NCI-H524 treated with DMSO at 0.1 percent for 48 hours (cell line): ENCODE results near the gene GRPEL2.

Source experiments
- DNase-seq: peaks from one replicate; lab custom pipeline; 2025; lab: John Stamatoyannopoulos, UW

The GRPEL2 gene

DNA sequence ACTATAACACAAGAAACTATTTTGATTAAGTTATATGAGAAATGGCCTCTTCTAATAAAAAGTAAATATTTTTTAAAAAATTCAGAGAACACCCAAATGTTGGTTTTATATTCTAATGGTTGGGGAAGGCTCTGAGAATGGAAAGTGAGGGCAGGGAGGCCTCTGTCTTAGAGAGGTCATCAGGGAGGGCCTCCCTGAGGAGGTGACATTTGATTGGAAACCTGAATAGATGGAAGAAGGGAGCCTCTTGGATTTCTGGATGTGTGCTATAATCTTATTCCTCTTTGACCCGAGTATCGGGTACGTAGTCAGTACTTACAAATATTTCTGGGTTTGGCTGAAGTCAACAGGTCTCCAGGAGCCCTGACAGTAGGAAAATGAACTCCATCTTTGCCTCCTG lies 26.1 kb upstream of the GRPEL2 start:
- DNase-seq, result no peak

DNA sequence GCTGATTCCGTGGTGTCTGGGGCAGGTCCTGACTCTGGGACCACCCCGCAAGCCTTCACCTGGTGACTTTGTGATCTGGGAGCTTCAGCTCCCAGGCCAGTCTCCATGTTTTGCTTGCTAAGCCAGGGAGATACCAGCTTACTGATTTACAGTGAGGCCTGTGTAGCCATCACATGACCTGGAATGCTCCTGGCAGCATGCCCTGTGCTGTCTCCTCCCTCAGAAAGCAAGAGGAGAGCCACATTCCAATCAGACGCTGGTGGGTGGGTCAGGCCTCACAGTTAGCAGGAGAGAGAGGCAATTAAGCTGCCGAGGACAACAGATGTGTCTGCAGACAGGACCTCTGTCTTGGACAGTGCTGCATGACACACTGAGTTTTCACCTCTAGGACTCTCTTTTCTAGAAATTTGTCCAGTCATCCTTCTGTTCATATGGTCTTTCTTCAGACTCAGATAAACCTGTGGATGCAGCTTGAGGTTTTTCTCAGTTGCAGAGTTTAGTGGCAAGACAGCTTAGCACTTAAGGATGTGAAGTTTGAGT lies 24.4 kb upstream of the GRPEL2 start:
- DNase-seq, result peak; percentile 30

DNA sequence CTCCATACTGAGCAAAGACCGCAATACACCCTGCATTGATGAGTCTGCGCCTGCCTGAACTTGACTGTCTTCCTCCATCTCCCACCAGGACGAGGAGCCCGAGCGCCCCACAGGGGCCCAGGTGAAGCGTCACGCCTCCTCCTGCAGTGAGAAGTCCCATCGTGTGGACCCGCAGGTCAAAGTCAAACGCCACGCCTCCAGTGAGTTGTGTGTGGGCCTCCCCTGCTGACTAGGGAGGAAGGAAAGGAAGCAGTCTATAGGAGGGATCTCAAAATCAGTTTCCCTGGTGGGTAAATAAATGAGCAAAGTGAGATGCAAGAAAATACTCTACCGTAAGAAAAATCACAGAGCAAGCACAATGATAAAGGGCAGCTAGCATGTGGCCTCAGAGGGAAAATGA lies 22.8 kb upstream of the GRPEL2 start:
- no peak for DNase-seq

DNA sequence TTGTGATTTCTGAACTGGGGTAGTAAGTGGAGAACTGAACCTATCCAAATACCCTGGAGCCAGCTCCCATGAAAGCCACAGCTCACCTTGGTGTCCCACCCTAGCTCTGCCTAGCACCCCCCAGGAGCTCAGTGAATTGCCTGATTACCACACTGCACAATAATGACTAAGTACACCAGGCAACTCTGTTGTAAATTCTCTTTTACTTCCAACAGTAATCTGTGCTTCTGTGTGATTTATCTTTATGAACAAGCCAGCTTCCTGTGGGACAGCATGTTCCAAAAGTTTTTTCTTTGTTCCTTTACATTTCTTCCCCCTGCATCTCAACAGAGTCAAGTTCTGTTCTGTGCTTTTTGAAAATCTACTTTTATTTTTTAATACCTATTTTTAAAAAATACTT lies 22.1 kb upstream of the GRPEL2 start:
- DNase-seq, result no peak

DNA sequence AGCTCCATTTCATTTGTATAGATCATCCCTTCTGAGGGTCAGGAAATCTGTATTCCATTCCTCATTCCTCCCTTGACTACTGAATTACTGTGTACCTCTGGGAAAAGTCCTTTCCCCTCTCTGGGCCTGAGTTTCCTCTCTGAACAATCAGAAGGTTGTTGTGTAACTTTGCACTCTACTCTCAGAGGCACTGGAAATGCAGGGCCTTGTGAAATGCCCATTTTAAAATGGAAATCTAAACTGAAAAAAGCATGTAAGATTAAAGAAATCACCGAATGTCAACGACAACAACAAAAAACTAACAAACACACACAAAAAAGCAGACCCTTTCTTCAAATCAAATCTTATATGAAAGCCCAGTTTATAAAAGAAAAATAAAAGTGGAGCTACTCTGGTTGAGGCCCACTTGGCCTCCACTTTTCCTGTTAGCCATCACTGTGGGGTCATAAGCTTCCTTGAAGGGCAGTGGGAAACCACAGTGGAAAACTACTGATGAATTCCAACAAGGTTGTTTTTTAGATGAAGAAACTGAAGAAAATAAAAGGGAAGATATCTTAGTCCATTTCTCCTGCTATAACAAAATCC lies 21.6 kb upstream of the GRPEL2 start:
- no peak for DNase-seq

DNA sequence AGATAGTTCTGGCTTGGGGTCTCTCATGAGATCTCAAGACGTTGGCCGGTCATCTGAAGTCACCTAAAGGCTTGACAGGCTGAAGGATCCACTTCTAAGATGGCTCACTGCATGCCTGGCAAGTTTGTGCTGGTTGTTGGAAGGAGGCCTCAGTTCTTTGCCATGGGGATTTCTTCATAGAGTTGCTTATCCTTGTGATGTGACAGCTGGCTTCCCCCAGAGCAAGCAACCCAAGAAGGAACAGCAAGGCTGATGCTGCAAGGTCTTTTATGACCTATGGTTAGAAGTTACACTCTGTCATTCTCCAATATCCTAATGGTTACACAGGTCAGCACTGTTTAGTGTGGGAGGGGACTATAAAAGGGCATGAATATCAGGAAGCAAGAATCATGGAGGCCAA lies 20.7 kb upstream of the GRPEL2 start:
- DNase-seq, result no peak

DNA sequence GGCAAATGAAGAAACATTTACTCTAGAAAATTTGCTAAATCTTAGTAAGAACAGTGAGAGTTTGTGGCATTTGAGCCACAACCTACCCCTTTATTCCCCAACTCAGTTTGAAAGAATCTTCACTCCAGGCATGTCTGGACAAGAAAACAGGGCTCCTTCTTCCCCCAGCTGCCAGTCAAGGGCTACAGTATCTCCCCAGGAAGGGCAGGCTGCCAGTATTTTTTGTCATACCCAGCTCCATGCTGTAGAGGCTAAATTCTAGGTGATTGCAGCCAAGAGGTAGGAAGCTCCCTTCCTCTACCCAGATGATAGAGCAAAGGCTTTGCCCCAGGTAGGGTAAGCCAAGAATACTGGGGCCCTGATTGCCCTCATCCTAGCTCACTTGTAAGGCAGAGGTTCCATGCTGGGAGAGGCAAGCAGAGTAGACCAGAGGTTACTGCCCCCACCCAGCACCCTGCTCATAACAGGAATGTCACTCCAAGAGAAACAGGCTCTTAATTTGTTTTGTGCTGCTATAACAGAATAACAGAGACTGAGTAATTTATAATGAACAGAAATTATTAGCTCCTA lies 20.0 kb upstream of the GRPEL2 start:
- DNase-seq, result no peak

DNA sequence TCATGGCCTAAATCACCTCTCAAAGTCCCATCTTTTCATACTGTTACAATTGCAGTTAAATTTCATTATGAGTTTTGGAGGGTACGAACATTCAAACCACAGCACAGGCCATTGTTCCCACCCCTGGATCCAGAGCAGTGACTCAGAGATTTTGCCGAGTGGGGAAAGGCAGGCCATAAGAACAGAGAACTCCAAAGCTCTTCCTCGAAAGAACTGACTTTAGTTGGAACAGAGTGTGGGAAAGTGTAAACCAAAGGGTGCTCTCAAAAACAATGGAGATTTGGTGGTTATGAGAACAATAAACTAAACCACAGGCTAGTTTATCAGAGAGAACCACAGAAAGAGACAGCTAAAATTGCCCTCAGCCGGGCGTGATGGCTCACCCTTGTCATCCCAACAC lies 19.4 kb upstream of the GRPEL2 start:
- DNase-seq, result no peak

DNA sequence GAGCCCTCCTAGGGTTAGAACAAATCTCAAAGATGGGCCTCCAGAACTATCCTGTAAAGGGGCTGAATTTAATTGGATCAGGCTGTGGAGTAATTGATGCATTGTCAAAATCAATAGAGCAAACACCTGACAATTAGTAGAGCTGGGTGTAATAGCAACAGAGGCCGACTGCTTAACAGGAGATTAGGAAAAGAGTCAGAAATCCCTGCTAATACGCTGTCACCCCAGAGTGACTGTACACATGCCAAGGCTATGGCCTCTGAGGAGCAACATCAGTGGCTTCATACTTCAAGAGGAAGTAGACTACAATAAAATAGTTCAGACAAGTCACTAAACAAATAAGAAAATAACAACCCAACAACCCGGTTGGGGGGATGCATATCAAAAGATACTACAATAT lies 18.7 kb upstream of the GRPEL2 start:
- no peak for DNase-seq

DNA sequence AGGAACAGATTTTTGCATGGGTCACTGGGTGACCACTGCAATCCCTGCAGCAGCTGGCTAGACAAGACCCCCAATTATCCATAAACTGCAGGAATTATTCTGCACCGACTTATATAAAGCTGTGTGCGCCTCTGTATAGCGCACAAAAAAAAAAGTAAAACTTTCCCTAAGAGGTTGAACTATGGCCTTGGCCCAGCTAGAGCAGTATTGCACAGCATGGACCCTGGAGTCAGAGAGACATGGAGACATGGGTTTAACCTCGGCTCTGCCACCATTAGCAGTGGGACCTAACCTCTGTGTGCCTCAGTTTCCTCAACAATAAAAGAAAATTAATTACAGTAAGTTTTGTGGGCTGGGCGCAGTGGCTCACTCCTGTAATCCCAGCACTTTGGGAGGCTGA lies 17.1 kb upstream of the GRPEL2 start:
- DNase-seq, result no peak

DNA sequence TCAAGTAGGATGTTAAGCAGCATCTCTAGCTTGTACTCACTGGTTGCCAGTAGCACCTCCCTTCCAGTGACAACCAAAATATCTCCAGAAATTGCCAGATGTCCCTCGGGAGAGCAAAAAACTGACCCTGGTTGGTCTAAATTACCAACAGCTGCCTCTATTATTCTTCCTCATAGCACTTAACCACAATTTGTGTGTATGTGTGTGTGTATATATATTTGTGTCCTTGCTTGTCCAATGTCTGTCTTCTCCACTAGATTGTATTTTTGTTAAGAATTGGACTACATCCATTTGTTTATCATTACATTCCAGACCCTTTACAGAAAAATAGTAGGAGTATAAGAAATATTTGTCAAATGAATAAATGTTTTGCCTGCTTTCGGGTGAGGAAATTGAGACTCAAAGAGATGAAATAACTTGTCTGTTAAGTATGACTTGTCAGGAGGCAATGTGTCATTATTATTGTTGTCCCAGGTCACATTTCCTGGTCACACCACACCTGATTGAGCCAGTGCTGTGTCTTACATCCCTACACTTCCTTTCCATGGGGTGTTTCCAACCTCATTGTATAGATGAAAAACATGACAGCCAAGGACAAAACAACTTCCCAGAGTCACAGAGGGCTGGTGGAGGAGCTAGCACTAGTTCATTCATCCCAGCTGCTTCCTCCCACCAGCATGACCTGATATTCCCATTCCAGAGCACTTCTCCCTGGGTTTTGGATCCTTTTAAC lies 11.4 kb upstream of the GRPEL2 start:
- no peak for DNase-seq

DNA sequence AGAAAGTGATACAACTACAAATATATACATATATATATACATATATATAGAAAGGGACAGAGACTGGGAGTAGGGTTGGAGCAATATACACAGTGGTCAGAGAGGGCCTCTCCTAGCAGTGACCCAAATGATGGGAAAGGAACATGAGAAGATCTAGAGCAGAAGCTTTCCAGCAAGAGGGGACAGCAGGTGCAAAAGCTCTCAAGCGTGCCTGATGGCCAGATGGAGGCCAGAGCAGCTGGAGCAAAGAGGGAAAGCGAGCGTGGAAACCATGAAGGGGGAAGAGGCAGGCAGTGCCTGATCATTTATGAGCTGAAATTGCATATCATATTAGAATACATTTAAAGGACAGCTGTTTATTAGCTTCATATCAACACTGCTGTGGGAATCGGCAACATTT lies 7.6 kb upstream of the GRPEL2 start:
- peak; percentile 93 for DNase-seq

DNA sequence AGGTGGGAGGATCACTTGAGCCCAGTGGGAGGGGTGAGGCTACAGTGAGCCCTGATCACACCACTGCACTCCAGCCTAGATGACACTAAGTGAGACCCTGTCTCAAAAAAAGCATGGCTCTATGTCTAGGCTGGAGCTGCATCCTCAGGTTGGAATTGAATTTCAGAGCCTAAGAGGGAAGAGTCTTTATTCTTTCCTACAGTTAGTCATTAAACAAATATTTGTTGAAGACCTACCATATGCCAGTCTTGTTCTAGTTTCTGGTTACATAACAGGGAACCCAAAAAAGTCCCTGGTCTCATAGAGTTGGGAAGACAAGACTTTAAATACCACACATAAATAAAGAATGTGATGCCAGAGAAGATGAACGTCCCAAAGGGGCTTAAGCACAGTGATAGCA lies 6.9 kb upstream of the GRPEL2 start:
- no peak for DNase-seq

DNA sequence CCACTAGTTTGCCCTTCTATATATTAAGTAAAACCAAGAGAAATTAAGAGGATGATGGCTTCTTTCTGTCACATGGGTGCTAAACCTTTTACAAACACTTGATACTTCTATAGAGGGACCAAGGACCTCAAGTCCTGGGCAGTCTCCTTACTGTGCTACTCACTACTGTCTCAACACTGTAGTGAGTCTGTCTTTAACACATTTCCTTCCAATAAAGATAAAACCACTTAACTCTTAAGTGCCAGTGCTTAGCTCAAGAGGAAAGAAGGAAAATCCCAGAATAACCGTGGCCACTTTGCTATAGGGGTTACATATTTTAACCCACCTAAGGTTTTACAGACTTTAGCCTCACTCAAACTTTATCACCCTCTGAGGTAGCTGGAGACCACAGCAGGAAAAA lies 4.4 kb upstream of the GRPEL2 start:
- peak; percentile 84 for DNase-seq

DNA sequence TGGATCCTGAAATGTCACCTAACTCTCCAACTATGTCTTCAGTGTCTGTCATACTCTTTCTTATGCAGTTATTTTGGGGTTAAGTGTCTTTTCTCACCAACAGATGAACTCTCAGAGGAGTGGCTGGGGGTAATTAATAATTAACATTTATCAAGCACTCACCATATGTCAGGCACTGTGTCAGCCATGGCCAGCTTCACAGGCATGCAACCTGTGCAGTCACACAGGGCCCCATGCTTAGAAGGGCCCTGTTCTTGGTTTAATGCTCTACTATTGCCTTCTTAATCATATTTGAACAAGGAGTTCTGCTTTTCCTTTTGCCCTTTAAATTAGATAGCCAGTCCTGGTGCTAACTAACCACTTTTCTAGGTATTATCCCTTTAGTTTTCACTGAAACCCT lies 3.4 kb upstream of the GRPEL2 start:
- peak; percentile 83 for DNase-seq

DNA sequence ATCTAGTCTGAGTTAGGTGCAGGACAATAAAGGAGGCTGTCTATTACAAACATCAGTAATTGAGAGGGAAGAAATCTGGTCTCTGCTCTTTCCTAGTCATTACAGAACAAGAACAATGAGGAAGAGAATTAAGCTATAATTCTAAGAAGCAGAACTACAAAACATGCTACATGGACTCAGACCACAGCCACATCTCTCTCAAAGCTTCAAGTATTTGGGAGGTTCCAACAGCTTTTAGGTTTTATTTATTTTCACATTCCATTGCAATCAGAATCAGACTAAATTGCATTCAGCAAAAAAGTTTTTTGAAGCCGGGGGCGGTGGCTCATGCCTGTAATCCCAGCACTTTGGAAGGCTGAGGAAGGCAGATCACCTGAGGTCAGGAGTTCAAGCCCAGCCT lies 1.1 kb upstream of the GRPEL2 start:
- no peak for DNase-seq

DNA sequence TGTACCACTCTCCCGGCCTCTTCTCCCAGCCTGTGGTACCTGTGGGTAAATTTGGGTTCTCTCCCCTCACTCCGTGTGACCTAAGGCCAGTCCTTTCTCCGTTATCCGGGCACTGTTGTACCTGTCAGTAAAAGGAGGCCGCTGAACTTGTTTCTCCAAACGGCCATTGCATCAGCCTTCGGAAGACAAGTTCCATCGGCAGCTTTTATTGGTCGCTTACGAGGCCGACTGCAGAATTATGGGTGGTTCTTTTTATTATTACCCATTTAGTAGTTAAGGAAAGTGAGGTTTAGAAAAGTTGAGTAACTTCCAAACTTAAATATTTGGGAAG lies 558 bp downstream of the GRPEL2 start:
- DNase-seq, result no peak

DNA sequence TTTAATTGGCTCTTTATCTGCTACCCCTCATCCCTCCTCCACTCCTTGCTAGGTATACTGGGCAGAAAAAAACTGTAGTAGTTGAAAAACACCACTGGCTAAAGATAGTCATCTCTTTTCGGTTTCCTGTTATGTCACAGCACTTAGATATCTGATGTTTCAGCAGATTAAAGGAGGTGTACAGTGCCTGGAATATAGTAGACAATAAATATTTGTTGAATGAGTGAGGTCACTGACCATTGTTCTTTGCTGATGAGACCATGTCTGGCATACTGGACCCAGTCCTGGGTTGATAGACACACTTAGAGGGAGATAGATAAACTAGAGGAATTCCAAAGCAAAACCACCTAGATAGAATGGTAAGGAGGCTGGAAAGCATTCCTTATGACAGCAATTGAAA lies 3.2 kb downstream of the GRPEL2 start:
- DNase-seq, result no peak

DNA sequence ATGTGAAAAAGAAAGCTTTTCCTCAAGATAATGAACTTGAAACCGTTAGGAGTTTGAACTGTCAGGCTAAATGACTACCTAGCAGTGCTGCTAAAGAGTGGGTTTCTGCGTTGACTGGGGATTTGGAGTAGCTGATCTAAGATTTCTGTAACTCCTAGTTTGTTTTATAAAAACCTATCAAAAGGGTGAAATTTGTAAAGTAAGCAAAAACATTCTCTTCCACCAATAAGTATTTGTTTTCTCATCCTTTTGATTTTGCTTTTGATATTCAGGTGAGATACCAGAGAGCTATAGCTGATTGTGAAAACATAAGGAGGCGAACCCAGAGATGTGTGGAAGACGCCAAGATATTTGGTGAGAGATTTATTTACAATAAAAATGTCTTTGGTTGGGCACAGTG lies 4.1 kb downstream of the GRPEL2 start:
- no peak for DNase-seq

DNA sequence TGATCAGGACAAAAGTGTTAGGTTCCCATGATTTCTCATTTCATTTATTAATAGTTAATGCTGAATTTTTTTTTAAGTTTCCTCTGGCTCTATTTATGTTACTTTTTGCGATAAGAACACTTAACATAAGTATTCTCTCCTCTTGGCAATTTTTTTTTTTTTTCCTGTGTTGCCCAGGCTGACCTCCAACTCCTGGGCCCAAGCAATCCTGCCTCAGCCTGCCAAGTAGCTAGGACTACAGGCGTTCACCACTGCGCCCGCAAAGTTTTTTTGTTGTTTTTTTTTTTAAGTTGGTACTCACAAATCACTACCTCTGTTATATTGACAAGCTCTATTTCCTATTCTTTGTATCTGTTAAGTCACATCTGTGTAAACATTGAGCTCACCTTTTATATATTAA lies 6.9 kb downstream of the GRPEL2 start:
- DNase-seq, result no peak

DNA sequence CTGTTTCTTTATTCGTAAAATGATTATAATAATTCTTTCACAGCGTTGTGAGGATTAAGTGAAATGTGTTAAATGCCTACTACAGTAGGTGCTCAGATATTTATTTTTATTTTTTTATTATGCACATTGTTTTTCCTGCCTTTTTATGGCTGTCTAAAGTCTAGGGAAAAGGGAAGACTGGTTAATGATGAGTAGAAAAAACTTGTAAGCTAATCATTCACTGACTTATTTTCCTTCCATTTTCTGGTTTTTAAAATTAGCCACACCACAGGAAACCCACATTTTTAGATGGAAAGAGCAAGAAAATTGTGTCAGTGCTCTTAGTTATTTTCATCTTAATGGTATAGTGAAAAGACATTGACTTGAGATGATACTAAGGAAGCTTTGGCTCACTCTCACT lies 8.6 kb downstream of the GRPEL2 start:
- DNase-seq, result no peak

DNA sequence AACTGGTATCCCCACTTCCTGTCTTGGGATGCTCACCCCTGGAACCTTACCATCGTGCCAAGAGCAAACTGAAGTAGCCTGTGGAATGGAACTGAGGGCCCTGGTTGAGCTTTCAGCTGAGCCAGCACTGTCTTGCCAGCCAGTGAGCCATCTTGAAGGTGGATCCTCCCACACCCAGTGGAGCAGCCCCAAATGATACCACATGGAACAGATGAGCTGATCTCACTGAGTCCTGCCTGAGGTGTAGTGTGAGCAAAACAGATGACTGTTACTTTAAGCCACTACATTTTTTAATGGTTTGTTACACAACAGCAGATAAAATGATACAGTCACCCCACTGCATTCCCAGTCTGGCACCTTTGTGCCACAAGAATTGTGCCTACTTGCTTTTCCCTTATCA lies 10.4 kb downstream of the GRPEL2 start:
- DNase-seq, result no peak

DNA sequence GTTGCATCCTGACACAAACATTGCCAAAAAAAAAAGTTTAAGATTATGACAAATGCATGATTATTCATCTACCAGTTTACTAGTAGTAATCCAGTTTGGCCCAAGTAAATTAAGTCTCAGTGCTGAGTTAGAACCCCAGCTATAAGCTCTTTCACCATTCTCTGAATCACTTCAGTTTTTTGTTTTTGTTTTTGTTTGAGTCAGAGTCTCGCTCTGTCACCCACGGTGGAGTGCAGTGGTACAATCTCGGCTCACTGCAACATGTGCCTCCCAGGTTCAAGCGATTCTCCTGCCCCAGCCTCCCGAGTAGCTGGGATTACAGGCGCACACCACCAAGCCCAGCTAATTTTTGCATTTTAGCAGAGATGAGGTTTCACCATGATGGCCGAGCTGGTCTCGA lies 11.1 kb downstream of the GRPEL2 start:
- DNase-seq, result no peak
